Keratinocyte (primary cell): ENCODE data around the gene MAST2. TPM values are rescaled to one million over a fixed set of nuclear protein-coding genes. Genes with fewer than 3 reads are reported as not detected.

Experiments
- DNase-seq: peaks from one replicate; pipeline ENCODE4 v3.0.0-alpha.2; 2011; ENCODE audit warnings: low read depth, missing footprints, low spot score
- FAIRE-seq: peaks from 2 replicates; lab custom pipeline; 2011; peaks lifted over from hg19 to GRCh38; lab: Jason Lieb, UNC
- H2AFZ ChIP-seq: 2 replicates; pipeline ENCODE4 v1.6.0; 2012; ENCODE audit warnings: low read length, control low read depth, inconsistent platforms; ENCODE audit not compliant: control insufficient read depth
- H3K27ac ChIP-seq: 2 replicates; pipeline ENCODE4 v1.5.1; 2011; ENCODE audit warnings: low read length; ENCODE audit not compliant: control insufficient read depth, insufficient read depth
- H3K27me3 ChIP-seq: 3 replicates; pipeline ENCODE4 v1.6.0; 2011; ENCODE audit warnings: low read length; ENCODE audit not compliant: control insufficient read depth, insufficient read depth; ENCODE audit errors: extremely low read depth
- H3K36me3 ChIP-seq, 2 experiments: 2 replicates in 1 of 2; 3 replicates in 1 of 2; pipeline ENCODE4 v1.5.1; 2011; ENCODE audit warnings: low read length in 2 of 2, mild to moderate bottlenecking in 1 of 2; ENCODE audit not compliant: control insufficient read depth in 2 of 2, insufficient read depth in 2 of 2; ENCODE audit errors: extremely low read depth in 1 of 2
- H3K4me1 ChIP-seq: 3 replicates; pipeline ENCODE4 v1.5.1; 2011; ENCODE audit warnings: low read length; ENCODE audit not compliant: control insufficient read depth, insufficient read depth; ENCODE audit errors: extremely low read depth
- H3K4me2 ChIP-seq: 3 replicates; pipeline ENCODE4 v1.6.0; 2011; ENCODE audit warnings: low read depth, low read length; ENCODE audit not compliant: control insufficient read depth, insufficient read depth; ENCODE audit errors: extremely low read depth
- H3K4me3 ChIP-seq, 3 experiments: fragments of 200-600 bp in 1 of 3; sonication (generic) in 1 of 3; 2 replicates in 2 of 3; 3 replicates in 1 of 3; pipeline ENCODE4 v1.5.1; 2011 to 2016; ENCODE audit warnings: low read length in 3 of 3, mild to moderate bottlenecking in 3 of 3, control low read depth in 2 of 3, inconsistent platforms in 1 of 3, low read depth in 1 of 3, mixed read lengths in 1 of 3, mixed run types in 1 of 3, moderate library complexity in 1 of 3; ENCODE audit not compliant: control insufficient read depth in 2 of 3, insufficient read depth in 2 of 3; ENCODE audit errors: extremely low read depth in 1 of 3
- H3K79me2 ChIP-seq: 2 replicates; pipeline ENCODE4 v1.6.0; 2012; ENCODE audit warnings: low read length; ENCODE audit not compliant: control insufficient read depth, insufficient read depth
- H3K9ac ChIP-seq: 3 replicates; pipeline ENCODE4 v1.6.0; 2011; ENCODE audit warnings: low read length; ENCODE audit not compliant: control insufficient read depth, insufficient read depth; ENCODE audit errors: extremely low read depth
- H3K9me1 ChIP-seq: 3 replicates; pipeline ENCODE4 v1.6.0; 2011; ENCODE audit warnings: low read length; ENCODE audit not compliant: control insufficient read depth, insufficient read depth; ENCODE audit errors: extremely low read depth
- H3K9me3 ChIP-seq: 2 replicates; pipeline ENCODE4 v1.5.1; 2012; ENCODE audit warnings: low read depth, low read length; ENCODE audit not compliant: control insufficient read depth
- H4K20me1 ChIP-seq: 3 replicates; pipeline ENCODE4 v1.6.0; 2011; ENCODE audit warnings: low read length; ENCODE audit not compliant: control insufficient read depth, insufficient read depth; ENCODE audit errors: extremely low read depth
- EZH2 ChIP-seq: IDR thresholded peaks from one replicate; pipeline ENCODE4 v1.6.1; 2012; ENCODE audit warnings: inconsistent platforms, mild to moderate bottlenecking, low read length, moderate library complexity
- dilution Hi-C: fragments of 300-500 bp; cut with MboI; formaldehyde crosslinking; loops from one replicate; pipeline ENCODE4 v1.7.0; 2020; ENCODE audit warnings: low sequenced_read_pairs; ENCODE audit not compliant: extremely low pct_ligation_motif_present
- polyA plus RNA-seq, 5 experiments: library from polyadenylated mRNA; depleted of rRNA in 3 of 5; stranded (reverse) in 3 of 5; stranded (forward) in 1 of 5; unstranded in 1 of 5; fragments of >200 nt; gene quantifications; 1 replicate in 1 of 5; 2 replicates in 3 of 5; 3 replicates in 1 of 5; pipeline versions ENCODE4 v1.2.1 to v1.2.3, GENCODE V29; 2011 to 2012; ENCODE audit warnings: missing spikeins in 2 of 5, low read depth in 1 of 5, low replicate concordance in 1 of 5
- TF ChIP-seq, protein P1 (sequence below), 3 experiments: IDR thresholded peaks in 1 of 3; conservative IDR thresholded peaks in 1 of 3; optimal IDR thresholded peaks in 1 of 3; 2 replicates in 2 of 3; 3 replicates in 1 of 3; pipeline versions ENCODE3 to v1.5.1; 2011; ENCODE audit warnings: low read length in 3 of 3, mild to moderate bottlenecking in 3 of 3, moderate library complexity in 2 of 3, control low read depth in 1 of 3, inconsistent platforms in 1 of 3; ENCODE audit not compliant: insufficient read depth in 2 of 3; ENCODE audit errors: extremely low read depth in 1 of 3

MAST2 gene
- polyA plus RNA-seq, 1 donor (not counting 4 experiments of a cell fraction or from before 2014, with no cell fraction given): 12.2 TPM

DNA sequence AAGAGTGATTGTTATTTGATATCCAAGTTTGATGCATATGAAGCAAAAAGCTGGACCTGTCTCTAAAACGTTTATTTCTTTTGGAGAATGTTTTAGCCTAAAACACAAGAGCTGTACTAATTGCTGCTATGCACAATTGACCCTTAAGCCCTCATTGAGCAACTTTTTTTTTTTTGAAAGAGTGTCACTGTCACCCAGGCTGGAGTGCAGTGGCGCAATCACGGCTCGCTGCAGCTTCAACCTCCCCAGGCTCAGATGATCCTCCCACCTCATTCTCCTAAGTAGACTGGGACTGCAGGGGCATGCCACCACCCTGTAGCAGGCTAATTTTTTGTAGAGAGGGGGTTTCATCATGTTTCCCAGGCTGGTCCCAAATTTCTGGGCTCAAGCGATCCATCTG lies 199.9 kb downstream of the MAST2 start:
- FAIRE-seq (no peak), DNase-seq (no peak)
- dilution Hi-C loops: no loop called here
- Histone ChIP-seq H3K36me3 (no peaks in the 10 kb centered on the region), H3K4me3 (no peak overlapping the region), H3K9me1 (no peaks in the 10 kb centered on the region), H3K4me2 (no peak overlapping the region), H3K79me2 (no peaks in the 10 kb centered on the region), H3K27me3 (no peaks in the 10 kb centered on the region), H3K9ac (no peak overlapping the region), H3K27ac (no peak overlapping the region), H3K4me1 (peaks cover 5% of the 10 kb centered on the region), H2AFZ (no peak overlapping the region), H3K9me3 (no peaks in the 10 kb centered on the region), H4K20me1 (no peaks in the 10 kb centered on the region)
- TF ChIP-seq, protein P1, sequence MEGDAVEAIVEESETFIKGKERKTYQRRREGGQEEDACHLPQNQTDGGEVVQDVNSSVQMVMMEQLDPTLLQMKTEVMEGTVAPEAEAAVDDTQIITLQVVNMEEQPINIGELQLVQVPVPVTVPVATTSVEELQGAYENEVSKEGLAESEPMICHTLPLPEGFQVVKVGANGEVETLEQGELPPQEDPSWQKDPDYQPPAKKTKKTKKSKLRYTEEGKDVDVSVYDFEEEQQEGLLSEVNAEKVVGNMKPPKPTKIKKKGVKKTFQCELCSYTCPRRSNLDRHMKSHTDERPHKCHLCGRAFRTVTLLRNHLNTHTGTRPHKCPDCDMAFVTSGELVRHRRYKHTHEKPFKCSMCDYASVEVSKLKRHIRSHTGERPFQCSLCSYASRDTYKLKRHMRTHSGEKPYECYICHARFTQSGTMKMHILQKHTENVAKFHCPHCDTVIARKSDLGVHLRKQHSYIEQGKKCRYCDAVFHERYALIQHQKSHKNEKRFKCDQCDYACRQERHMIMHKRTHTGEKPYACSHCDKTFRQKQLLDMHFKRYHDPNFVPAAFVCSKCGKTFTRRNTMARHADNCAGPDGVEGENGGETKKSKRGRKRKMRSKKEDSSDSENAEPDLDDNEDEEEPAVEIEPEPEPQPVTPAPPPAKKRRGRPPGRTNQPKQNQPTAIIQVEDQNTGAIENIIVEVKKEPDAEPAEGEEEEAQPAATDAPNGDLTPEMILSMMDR (optimal IDR thresholded peaks at IDR 0.05 in 1 of 3, IDR thresholded peaks at IDR 0.05 in 1 of 3, conservative IDR thresholded peaks at IDR 0.05 in 1 of 3; ENCODE audit: extremely low read depth in 1 of 3, insufficient read depth in 2 of 3, low read length in 3 of 3): no peak
- no peak for TF ChIP-seq EZH2

DNA sequence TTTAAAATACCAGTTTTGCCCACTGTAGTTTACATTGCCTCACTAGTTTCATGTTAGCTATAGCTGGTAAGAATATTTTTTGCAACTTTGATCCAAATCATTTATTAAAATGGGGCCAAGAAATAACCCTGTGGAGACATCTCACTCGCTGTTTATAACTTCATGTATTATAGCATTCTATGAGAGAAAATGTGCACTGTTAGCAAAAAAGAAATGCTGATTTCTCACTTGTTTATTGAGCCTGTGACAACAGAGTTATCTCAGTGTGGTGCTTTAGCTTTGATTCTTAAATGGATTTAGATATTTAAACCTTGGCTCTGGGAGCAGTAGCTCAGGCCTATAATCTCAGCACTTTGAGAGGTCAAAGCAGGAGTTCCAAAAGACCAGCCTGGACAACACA lies 201.1 kb downstream of the MAST2 start:
- Histone ChIP-seq H3K9me1 (no peaks in the 10 kb centered on the region), H3K27me3 (no peaks in the 10 kb centered on the region), H3K9me3 (no peaks in the 10 kb centered on the region), H3K4me1 (peaks cover 12% of the 10 kb centered on the region), H3K9ac (no peak overlapping the region), H4K20me1 (no peaks in the 10 kb centered on the region), H2AFZ (no peak overlapping the region), H3K4me2 (no peak overlapping the region), H3K36me3 (peaks cover 2 to 4% of the 10 kb centered on the region in 2 experiments), H3K4me3 (no peak overlapping the region), H3K27ac (no peak overlapping the region), H3K79me2 (no peaks in the 10 kb centered on the region)
- no peak for DNase-seq
- dilution Hi-C loops: no loop called here
- TF ChIP-seq EZH2: no peak
- no peak for FAIRE-seq

DNA sequence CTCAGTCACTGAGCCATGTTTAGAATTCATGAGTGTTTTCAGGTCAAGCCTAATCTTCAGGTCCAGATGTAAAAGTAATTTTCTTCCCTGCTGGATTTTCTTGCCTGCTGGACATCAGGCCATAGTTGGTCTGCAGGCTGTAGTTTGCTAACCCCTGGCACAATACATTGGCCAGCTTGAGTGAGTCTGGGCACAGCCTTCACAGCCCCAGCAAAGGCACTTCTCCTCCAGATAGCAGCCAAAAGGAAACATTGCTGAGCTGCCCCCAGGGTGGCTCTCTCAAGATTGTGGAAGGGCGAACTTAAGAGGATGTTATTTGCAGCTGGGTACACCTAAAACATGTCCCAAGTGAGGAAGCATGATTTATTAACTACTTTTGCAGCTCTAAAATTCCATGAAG lies 202.2 kb downstream of the MAST2 start:
- H3K79me2 ChIP-seq: no peaks in the 10 kb centered on the region
- no peak overlapping the region for H3K4me2 ChIP-seq
- no peak overlapping the region for H3K4me3 ChIP-seq
- no peak overlapping the region for H2AFZ ChIP-seq
- no peaks in the 10 kb centered on the region for H3K9me3 ChIP-seq
- TF ChIP-seq EZH2: no peak
- TF ChIP-seq, protein P1 (optimal IDR thresholded peaks at IDR 0.05 in 1 of 3, IDR thresholded peaks at IDR 0.05 in 1 of 3, conservative IDR thresholded peaks at IDR 0.05 in 1 of 3; ENCODE audit: extremely low read depth in 1 of 3, insufficient read depth in 2 of 3, low read length in 3 of 3): no peak
- H4K20me1 ChIP-seq: no peaks in the 10 kb centered on the region
- H3K9ac ChIP-seq: no peak overlapping the region
- peaks cover 6 to 10% of the 10 kb centered on the region in 2 experiments for H3K36me3 ChIP-seq
- FAIRE-seq (no peak), DNase-seq (no peak)
- H3K9me1 ChIP-seq: no peaks in the 10 kb centered on the region
- peaks cover 12% of the 10 kb centered on the region for H3K4me1 ChIP-seq
- H3K27ac ChIP-seq: no peak overlapping the region
- H3K27me3 ChIP-seq: no peaks in the 10 kb centered on the region
- dilution Hi-C loops: no loop called here
